ENCODE measurements around the gene RUNX1. TPM values are rescaled to one million over a fixed set of nuclear protein-coding genes. Genes with fewer than 3 reads are reported as not detected.

The RUNX1 gene
- total and polyA plus RNA-seq, 10 of the 15 experiments (the other 5 are each of a cell fraction or from before 2014, with no cell fraction given) = 0.90 to 15.2 (median 4.1) TPM

- TF ChIP-seq NKRF (conservative IDR thresholded peaks at IDR 0.05) (no peak), IRF3 (IDR thresholded peaks at IDR 0.05) (no peak), ZNF592 (IDR thresholded peaks at IDR 0.05) (no peak), ZBED1 (IDR thresholded peaks at IDR 0.05; ENCODE audit: borderline replicate concordance) (no peak), CUX1 (IDR thresholded peaks at IDR 0.05; ENCODE audit: insufficient replicate concordance, low read depth, low read length) (no peak)
These were observed 209.9 kb downstream of the RUNX1 start (continued) for GRCh38 chr21:34838956-34839820.

All from GM12878 (cell line).